HEK293 (cell line): Measurements from ENCODE around the gene ANO8.
A peak's percentile ranks its signal among the peaks of the same experiment; 100 is the strongest.

Source experiments
- AEBP2 ChIP-seq: fragments of 450-650 bp; formaldehyde crosslinking; IDR thresholded peaks from 2 replicates; pipeline ENCODE4 v1.5.1; 2016; ENCODE audit warnings: missing biosample characterization, missing genetic modification characterization, borderline replicate concordance
- GFI1B ChIP-seq: fragments of 450-650 bp; formaldehyde crosslinking; IDR thresholded peaks from 2 replicates; pipeline ENCODE4 v1.5.1; 2016; ENCODE audit warnings: missing biosample characterization, missing genetic modification characterization
- HIC1 ChIP-seq: fragments of 450-650 bp; formaldehyde crosslinking; IDR thresholded peaks from 2 replicates; pipeline ENCODE4 v1.5.1; 2016; ENCODE audit warnings: missing biosample characterization, missing genetic modification characterization
- KLF7 ChIP-seq: fragments of 450-650 bp; formaldehyde crosslinking; IDR thresholded peaks from 2 replicates; pipeline ENCODE4 v1.5.1; 2016; ENCODE audit warnings: missing biosample characterization, missing genetic modification characterization, borderline replicate concordance
- KLF8 ChIP-seq: fragments of 450-650 bp; formaldehyde crosslinking; IDR thresholded peaks from 2 replicates; pipeline ENCODE4 v1.5.1; 2016; ENCODE audit warnings: missing biosample characterization, missing genetic modification characterization
- KLF9 ChIP-seq: fragments of 450-650 bp; formaldehyde crosslinking; IDR thresholded peaks from 2 replicates; pipeline ENCODE4 v1.5.1; 2016; ENCODE audit warnings: missing biosample characterization, missing genetic modification characterization, low read depth
- REPIN1 ChIP-seq: fragments of 450-650 bp; formaldehyde crosslinking; IDR thresholded peaks from 2 replicates; pipeline ENCODE4 v1.5.1; 2017; ENCODE audit warnings: missing biosample characterization, missing genetic modification characterization, low read depth
- SP2 ChIP-seq: fragments of 450-650 bp; formaldehyde crosslinking; IDR thresholded peaks from 2 replicates; pipeline ENCODE4 v1.5.1; 2016; ENCODE audit warnings: missing biosample characterization, missing genetic modification characterization
- WT1 ChIP-seq: fragments of 450-650 bp; formaldehyde crosslinking; IDR thresholded peaks from 2 replicates; pipeline ENCODE4 v1.5.1; 2016; ENCODE audit warnings: missing biosample characterization, missing genetic modification characterization
- ZBTB17 ChIP-seq: fragments of 450-650 bp; formaldehyde crosslinking; IDR thresholded peaks from 2 replicates; pipeline ENCODE4 v1.5.1; 2016; ENCODE audit warnings: missing biosample characterization, missing genetic modification characterization
- ZBTB6 ChIP-seq: fragments of 450-650 bp; formaldehyde crosslinking; IDR thresholded peaks from 2 replicates; pipeline ENCODE4 v1.5.1; 2017; ENCODE audit warnings: missing biosample characterization, missing genetic modification characterization
- ZFP37 ChIP-seq: fragments of 450-650 bp; formaldehyde crosslinking; IDR thresholded peaks from 2 replicates; pipeline ENCODE4 v1.5.1; 2016; ENCODE audit warnings: missing biosample characterization, missing genetic modification characterization
- ZFP69B ChIP-seq: fragments of 450-650 bp; formaldehyde crosslinking; IDR thresholded peaks from 2 replicates; pipeline ENCODE4 v1.5.1; 2016; ENCODE audit warnings: missing biosample characterization, missing genetic modification characterization
- ZNF155 ChIP-seq: fragments of 450-650 bp; formaldehyde crosslinking; IDR thresholded peaks from 2 replicates; pipeline ENCODE4 v1.5.1; 2016; ENCODE audit warnings: missing biosample characterization, missing genetic modification characterization
- ZNF169 ChIP-seq: fragments of 450-650 bp; formaldehyde crosslinking; IDR thresholded peaks from 2 replicates; pipeline ENCODE4 v1.5.1; 2016; ENCODE audit warnings: missing biosample characterization, missing genetic modification characterization
- ZNF184 ChIP-seq: fragments of 450-650 bp; IDR thresholded peaks from 2 replicates; pipeline ENCODE4 v1.5.1; 2018; ENCODE audit warnings: missing biosample characterization, mild to moderate bottlenecking, missing genetic modification characterization
- ZNF223 ChIP-seq: fragments of 450-650 bp; formaldehyde crosslinking; IDR thresholded peaks from 2 replicates; pipeline ENCODE4 v1.5.1; 2016; ENCODE audit warnings: missing biosample characterization, missing genetic modification characterization
- ZNF239 ChIP-seq: fragments of 450-650 bp; formaldehyde crosslinking; IDR thresholded peaks from 2 replicates; pipeline ENCODE4 v1.5.1; 2016; ENCODE audit warnings: missing biosample characterization, missing genetic modification characterization
- ZNF248 ChIP-seq: fragments of 450-650 bp; formaldehyde crosslinking; IDR thresholded peaks from 2 replicates; pipeline ENCODE4 v1.5.1; 2017; ENCODE audit warnings: missing biosample characterization, missing genetic modification characterization
- ZNF350 ChIP-seq: fragments of 450-650 bp; formaldehyde crosslinking; IDR thresholded peaks from 2 replicates; pipeline ENCODE4 v1.5.0; 2017; ENCODE audit warnings: missing biosample characterization, mild to moderate bottlenecking, missing genetic modification characterization
- ZNF362 ChIP-seq: fragments of 450-650 bp; formaldehyde crosslinking; IDR thresholded peaks from 2 replicates; pipeline ENCODE4 v1.5.1; 2016; ENCODE audit warnings: missing biosample characterization, missing genetic modification characterization
- ZNF391 ChIP-seq: fragments of 450-650 bp; formaldehyde crosslinking; IDR thresholded peaks from 2 replicates; pipeline ENCODE4 v1.5.1; 2016; ENCODE audit warnings: low read depth, missing biosample characterization, missing genetic modification characterization, borderline replicate concordance
- ZNF513 ChIP-seq: fragments of 450-650 bp; IDR thresholded peaks from 2 replicates; pipeline ENCODE4 v1.5.1; 2018; ENCODE audit warnings: missing biosample characterization, missing genetic modification characterization
- ZNF549 ChIP-seq: fragments of 450-650 bp; IDR thresholded peaks from 2 replicates; pipeline ENCODE4 v1.5.1; 2018; ENCODE audit warnings: missing biosample characterization, missing genetic modification characterization, mild to moderate bottlenecking, inconsistent platforms, moderate library complexity
- ZNF658 ChIP-seq: fragments of 450-650 bp; formaldehyde crosslinking; IDR thresholded peaks from 2 replicates; pipeline ENCODE4; 2016; ENCODE audit warnings: missing biosample characterization, missing genetic modification characterization
- ZNF704 ChIP-seq: fragments of 450-650 bp; formaldehyde crosslinking; IDR thresholded peaks from 2 replicates; pipeline ENCODE4 v1.5.1; 2016; ENCODE audit warnings: missing biosample characterization, missing genetic modification characterization
- ZNF791 ChIP-seq: fragments of 450-650 bp; formaldehyde crosslinking; IDR thresholded peaks from 2 replicates; pipeline ENCODE4 v1.5.1; 2016; ENCODE audit warnings: missing biosample characterization, missing genetic modification characterization
- ZSCAN5A ChIP-seq: fragments of 450-650 bp; formaldehyde crosslinking; IDR thresholded peaks from 2 replicates; pipeline ENCODE4 v1.5.1; 2016; ENCODE audit warnings: missing biosample characterization, missing genetic modification characterization

ANO8 gene

GRCh38 chr19:17332677-17333581, 1.7 kb downstream of the ANO8 start (continued):
- TF ChIP-seq ZNF791 (no peak), ZNF239 (tag by site-specific recombination) (no peak), ZSCAN5A (tag by site-specific recombination) (peak; percentile 59; the same call in 1 of the 2 replicates), ZFP37 (tag by site-specific recombination) (no peak), ZNF658 (tag by site-specific recombination) (no peak), ZNF223 (tag by site-specific recombination) (no peak), ZNF362 (tag by site-specific recombination) (no peak), AEBP2 (tag by site-specific recombination) (no peak), HIC1 (tag by site-specific recombination) (peak; percentile 80), ZNF350 (tag by site-specific recombination) (no peak), ZNF549 (no peak), ZNF169 (tag by site-specific recombination) (no peak), ZNF391 (tag by site-specific recombination) (no peak), ZNF248 (no peak), ZNF184 (tag by site-specific recombination) (no peak), ZFP69B (tag by site-specific recombination) (no peak), ZNF155 (tag by site-specific recombination) (no peak), ZBTB6 (no peak), KLF9 (tag by site-specific recombination) (peak; percentile 48), KLF7 (peak; percentile 50; the same call in 1 of the 2 replicates), SP2 (tag by site-specific recombination) (peak; percentile 97), WT1 (tag by site-specific recombination) (no peak), ZBTB17 (tag by site-specific recombination) (no peak; the same call in 1 of the 2 replicates), REPIN1 (tag by site-specific recombination) (no peak), ZNF704 (tag by site-specific recombination) (no peak), GFI1B (tag by site-specific recombination) (no peak), ZNF513 (no peak), KLF8 (tag by site-specific recombination) (peak; percentile 73)
